HG03565 (cell line): ENCODE data around the gene DAP.
A peak's percentile ranks its signal among the peaks of the same experiment; 100 is the strongest.

Experiments
- ATAC-seq: cut with Tn5 transposase; IDR thresholded peaks from one replicate; pipeline ENCODE4 v1.9.1; 2021; ENCODE audit warnings: mild to moderate bottlenecking, moderate library complexity; ENCODE audit not compliant: unreplicated experiment

The DAP gene

DNA sequence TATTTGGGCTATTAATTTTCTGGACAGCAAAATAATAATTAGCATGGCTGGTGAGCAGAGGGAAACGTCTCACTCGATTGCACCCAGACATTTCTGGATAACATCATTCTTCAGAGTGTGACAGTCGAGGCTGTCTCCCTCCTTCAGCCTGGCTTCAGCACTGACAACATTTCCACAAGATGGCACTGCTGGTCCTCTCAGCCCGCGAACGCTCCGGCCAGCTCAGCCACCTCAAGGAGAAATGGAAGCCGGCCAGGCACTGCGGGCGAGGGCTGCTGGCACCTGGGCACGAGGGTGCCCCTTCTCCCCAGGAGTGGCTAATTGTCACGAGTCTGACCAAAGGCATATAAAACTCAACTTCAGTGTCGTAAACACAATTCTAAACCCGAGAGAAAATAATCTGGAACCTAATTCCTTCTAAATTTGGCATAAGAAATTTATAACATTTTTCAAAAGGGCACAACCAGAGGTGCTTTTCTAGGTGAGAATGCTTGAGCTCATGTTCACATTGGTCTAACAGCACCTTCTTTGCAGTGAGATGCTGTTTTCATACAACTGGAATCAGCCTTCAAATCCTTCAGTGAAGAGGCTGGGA, 65.9 kb downstream of the DAP start:
- peak; percentile 45 for ATAC-seq

DNA sequence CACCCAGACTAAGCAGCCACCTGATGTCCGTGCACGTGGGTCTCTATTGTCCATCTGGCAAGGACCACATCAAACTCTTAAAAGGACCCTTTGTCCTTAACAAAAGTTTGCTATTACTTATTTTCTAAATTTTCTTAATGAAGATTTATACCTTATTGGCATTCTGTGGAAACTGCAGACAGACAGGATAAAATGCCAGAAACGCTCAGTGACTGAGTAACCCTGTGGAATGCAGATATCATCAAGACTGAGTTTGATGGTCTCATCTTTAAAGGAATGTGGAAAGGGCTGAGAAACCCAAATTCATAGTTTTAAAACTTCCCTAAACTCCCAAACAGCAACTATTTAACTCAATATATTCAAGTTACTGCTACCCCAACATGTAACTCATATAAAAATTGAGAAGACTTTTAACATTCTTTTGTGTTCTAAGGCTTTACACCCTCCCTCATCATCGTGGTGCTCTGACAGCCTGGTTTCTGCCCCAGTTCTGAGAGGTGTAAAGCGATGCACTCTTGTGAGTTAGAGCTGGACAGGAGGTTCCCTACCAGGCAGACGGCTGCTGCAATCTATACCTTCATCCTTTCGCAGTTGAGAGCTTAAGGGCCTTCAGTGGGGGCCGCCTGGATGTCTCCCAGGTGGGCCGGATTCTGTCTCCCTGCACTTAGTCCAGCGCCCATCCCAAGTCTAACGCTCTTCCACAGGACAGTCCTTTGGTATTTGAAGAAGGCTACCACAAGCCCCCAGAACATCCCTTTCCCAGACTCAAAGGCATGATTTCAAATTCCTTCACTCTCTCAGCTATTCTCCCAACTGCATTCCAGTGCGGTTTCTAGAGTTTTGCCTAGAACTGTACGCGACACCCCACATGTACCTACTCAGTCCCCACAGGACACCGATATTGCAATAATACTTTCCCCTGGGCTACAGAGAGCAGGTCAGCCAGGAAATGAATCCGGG, 68.9 kb downstream of the DAP start:
- ATAC-seq: no peak

DNA sequence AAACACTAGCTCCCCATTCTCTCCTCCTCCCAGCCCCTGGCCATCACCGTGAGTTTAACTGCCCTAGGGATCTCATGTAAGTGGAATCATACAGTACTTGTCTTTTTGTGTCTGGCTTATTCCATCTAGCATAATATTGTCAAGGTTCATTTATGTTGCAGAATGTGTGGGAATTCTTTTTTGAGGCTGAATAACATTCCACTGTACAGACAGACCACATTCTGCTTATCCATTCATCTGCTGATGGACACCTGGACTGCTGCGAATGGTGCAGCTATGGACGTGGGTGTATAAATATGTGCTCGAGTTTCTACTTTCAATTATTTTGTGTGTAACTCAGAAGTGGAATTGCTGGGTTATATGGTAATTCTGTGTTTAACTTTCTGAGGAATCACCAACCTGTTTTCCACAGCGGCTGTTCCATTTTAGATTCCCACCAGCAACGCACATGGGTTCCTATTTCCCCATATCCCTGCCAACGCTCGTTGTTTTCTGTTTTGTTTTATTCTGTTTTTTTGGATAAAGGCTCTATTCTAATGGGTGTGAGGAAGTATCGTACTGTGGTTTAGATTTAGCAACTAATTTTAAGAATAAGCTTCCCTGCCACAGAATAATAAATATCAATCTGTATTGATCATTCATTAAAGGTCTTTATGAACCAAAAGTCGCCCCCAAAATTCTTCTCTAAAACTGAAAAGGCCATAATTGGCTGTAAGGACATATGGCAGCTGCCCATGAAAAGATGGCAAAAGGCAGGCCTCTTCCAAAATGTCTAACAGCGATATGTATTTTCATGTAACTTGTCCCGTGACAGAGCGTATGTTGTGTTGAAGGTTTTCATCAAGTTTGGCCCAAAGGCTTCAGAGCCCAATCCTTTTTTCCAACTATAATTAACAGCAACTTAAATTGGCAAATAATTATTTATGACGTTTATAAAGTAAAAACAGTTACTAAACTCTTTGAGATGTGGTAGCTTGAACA, 70.3 kb downstream of the DAP start:
- no peak for ATAC-seq

DNA sequence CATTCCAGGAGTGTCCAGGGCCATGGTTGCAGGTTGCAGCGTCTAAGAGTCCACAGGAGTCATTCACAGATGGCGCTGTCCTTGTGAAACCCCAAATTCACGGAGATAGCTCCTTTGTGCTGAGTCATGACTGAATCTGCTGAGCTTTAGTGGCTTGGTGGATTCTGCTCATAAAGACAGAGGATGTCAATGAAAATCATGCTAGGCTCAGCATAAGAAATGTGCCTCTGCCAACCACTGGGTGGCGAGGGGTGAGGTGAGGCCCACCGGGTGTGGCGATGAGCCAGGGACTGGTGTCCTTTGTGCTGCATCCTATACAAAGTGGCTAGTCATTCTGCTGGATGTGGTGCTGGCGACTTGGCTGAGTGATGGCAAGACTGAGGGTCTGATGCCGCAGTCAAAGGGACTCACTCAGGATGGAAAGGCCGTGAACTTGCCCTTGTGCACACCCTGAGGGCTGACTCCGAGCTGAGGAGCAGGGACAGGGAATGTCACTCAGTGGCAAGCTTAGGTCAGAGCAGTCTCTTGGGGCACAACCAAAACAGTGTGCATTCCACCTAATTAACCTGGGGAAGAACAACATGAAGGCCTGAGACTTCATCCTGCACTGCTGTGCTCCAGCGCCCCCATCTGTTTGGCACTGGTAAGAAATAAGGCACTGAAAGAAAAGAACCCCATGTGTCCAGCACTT, 71.5 kb downstream of the DAP start:
- no peak for ATAC-seq

DNA sequence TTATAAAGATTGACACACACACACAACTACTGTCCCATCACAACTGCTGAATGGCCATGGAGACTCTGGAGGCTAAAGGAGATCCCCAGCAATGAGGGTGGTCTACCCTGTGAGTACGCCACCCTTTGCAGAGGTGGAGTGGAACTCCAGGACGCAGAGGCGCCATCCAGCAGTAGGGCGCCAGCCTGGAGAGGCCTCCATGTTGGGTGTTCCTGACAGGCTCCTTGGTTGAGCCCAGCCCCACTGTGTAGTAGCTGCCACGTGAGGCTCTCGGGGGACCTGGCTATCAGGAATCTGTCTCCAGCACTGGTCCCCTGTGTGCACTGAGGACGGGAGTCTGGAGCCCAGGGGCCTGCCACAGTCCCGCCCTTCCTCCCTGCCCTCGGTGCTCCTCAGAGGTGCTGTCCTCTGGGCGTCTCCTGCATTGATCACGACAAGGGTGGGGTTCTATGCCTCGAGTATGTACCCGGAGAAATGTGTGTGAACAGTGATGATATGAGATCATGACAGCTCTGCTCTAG, 72.3 kb downstream of the DAP start:
- ATAC-seq: no peak

DNA sequence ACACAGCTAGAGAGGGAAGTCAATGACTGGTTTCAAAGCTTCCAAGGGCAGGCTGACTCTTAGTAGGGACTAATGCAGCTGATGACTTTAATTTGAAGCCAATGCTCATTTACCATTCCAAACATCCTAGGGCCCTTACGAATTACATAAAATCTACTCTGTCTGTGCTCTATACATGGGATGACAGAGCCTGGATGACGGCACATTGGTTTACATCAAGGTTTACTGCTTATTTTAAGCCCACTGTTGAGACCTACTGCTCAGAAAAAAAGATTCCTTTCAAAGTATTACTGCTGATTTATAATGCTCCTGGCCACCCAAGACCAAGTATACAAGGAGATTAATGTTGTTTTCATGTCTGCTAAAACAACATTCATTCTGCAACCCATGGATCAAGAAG, 74.1 kb downstream of the DAP start:
- ATAC-seq: no peak

DNA sequence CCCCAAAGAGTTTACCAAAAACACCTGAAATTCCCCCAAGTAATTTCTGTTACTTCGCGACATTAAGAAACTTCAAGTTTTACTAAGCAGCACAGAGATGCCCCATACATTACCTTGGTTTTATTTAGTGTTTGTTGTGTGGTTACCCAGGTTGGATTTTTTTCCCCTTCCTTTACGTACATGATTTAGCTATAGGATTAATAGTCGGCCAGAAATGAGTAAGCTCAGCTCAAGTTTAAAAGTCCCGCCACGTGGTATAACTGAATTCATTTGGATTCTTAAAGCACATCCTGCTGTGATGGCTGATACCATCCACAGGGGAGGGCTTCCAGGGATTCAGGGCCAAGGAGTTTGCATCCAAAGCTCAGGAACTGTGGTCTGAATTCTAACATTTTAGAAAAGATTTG, 75.9 kb downstream of the DAP start:
- ATAC-seq: peak; percentile 77

DNA sequence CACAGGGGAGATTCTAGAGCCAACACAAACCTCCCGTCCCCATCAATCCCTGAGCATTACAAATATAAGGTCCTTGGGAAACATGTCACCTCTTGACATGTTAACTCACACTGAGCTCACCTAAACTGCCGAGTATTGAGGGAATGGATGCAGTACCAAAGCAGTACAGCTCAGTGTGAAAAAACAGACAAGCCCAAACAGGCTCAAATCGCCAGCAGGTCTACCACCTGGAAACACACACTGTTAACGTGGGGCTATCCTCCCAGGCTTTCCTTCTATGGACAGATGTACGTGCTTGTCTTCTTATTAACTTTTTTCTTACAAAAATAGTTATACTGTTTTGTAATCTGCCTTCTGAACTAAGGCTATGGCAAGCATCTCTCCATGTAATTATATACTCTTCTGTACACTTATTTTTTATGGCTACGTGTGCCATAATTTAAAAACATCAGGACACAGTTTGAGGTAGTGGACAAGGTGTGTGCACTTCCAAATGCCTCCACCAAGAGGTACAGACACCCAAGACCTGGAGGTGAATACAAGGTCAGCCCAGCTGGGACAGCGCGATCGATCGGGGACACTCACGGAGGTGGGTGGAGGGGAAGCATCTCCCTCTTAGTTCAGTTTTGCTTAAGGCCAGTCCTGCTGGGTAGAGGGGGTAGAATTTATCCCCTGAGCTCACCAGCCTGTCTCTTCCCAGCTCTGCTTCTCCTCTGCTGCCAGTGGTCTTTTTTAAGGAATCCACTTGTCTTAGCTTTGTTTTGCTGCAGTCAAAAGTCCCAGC, 76.5 kb downstream of the DAP start:
- ATAC-seq: peak; percentile 42

DNA sequence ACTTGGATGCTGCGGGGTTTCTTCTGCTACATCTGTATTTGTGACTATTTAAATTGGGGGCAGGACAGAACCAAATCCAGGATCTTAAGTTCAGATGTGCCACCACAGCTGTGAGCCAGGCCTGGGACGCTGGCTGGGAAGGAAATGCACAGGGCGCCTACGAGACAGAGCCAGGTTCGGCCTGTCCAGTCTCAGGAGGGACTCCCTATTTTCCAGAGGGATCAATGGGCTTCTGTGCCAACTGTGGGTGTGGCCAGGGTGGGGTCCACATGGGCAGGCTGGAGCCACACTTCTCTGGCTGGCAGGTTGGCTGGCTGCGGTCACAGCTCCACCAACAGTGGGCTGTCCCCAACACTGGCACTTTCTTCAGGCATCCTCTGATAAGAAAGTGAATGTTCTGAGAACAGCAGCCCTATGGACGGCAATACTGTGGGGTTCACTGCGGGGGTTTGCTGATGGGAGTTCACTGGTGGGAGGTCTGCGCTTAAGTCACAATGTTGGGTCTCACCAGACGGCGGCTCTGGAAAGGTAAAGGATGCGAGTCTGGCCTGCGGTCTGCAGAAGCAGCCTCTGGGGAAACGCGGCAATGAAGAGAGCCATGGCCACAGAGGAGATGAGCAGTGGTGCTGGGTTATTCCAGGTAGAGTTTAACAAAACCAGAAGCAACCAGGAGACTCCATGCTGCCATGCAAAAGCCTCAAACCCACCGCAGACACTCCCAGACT, 78.1 kb downstream of the DAP start:
- ATAC-seq: no peak

DNA sequence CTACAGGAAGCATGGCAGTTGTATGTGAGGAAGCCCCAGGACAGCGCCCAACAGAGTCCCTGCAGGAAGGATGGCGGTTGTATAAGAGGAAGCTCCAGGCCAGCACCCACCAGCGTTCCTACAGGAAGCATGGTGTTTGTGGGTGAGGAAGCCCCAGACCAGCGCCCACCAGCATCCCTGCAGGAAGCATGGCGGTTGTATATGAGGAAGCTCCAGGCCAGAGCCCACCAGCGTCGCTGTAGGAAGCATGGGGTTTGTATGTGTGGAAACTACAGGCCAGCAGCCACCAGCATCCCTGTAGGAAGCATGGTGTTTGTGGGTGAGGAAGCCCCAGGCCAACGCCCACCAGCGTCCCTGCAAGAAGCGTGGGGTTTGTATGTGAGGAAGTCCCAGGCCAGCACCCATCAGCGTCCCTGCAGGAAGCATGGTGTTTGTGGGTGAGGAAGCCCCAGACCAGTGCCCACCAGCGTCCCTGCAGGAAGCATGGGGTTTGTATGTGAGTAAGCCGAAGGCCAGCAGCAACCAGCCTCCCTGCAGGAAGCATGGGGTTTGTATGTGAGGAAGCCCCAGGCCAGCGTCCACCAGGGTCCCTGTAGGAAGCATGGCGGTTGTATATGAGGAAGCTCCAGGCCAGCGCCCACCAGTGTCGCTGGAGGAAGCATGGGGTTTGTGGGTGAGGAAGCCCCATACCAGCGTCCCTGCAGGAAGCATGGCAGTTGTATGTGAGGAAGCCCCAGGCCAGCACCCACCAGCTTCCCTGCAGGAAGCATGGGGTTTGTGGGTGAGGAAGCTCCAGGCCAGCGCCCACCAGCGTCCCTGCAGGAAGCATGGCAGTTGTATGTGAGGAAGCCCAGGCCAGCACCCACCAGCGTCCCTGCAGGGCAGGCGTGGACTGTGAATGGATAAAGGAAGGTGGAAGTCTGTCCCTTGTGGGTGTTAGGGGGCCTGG, 79.0 kb downstream of the DAP start:
- no peak for ATAC-seq

DNA sequence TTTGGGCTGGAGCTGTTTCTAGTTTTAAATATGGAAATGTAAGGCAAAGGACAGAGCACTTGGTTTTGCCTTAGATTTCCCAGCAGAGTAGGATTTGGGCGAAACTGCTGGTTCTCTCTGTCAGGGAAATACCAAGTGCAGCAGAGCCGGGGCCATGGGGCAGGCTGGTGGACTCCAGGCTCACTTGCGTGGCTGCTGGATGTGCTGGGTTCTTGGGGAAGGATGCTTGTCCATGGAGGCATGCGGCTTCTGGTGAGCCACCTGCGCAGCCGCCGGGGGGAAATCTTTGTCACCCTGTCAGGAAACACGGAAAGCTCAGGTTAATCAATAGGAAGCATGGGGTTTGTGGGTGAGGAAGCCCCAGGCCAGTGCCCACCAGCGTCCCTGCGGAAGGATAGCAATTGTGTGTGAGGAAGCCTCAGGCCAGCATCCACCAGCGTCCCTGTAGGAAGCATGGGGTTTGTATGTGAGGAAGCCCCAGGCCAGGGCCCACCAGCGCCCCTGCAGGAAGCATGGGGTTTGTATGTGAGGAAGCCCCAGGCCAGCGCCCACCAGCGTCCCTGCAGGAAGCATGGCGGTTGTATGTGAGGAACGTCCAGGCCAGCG, 80.1 kb downstream of the DAP start:
- no peak for ATAC-seq

DNA sequence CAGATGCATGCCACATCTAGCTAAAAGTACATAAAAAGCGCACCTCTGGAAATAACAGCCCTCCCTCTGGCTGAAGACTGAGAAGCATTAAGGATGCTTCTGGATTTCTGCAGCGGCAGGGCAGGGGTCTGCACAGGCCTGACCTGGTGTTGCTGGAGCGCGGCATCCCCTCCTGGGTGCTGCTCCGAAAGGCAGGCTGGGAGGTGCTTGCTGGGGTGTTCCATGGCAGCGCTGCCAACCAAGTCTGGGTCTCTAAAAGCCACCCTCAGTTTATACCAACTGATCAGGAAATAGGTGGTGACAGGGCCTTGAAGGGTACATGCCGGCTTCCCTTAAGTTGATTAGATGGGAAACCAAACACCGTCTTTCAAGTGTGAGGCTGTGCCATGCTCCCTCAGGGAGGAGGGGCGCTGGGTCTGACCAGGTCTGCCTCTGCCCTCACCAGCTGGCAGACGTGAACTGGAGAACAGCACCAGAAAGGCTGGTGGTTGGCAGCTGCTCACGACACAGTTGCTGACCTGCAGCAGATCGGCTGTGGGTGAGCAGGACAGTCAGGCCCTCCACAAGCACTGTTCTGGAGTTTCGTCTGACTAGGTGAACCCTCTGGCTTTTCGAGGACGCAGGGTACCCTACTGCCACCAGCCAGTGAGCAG, 81.6 kb downstream of the DAP start:
- ATAC-seq: no peak

DNA sequence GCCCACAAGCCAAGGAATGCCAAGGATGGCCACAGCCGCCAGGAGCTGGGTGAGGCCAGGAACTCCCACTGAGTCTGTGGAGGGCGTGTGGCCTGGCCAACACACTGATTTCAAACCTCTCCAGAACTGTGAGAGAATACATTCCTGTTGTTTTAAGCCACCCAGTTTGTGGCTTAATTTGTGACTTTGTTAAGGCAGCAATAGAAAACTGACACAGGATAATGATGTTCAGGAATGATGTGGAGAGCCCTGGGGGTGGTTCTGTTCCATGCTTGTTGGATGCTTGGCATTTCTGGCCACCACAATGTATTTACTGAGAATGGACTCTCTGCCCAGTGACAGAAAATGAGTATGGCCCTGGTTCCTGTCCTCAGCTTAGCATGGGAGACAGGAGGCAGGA, 82.8 kb downstream of the DAP start:
- no peak for ATAC-seq

DNA sequence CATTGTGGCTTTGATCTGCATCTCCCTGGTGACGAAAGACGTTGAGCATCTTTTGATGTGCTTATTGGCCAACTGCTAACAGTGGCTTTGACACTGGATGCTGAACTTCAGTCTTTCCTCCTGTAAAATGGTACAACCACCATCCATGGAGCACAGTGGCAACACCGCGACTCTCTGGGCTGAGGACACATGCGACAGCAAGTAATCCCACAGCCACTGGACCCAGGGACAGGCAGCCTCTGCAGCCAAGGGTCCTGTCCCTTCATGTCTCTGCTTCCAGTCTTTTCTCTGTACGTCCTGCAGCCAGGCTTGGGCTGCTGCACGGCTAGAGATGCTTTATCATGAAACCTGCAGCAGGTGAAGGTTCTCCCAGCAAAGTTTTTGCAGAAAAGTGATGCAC, 83.5 kb downstream of the DAP start:
- ATAC-seq: no peak

DNA sequence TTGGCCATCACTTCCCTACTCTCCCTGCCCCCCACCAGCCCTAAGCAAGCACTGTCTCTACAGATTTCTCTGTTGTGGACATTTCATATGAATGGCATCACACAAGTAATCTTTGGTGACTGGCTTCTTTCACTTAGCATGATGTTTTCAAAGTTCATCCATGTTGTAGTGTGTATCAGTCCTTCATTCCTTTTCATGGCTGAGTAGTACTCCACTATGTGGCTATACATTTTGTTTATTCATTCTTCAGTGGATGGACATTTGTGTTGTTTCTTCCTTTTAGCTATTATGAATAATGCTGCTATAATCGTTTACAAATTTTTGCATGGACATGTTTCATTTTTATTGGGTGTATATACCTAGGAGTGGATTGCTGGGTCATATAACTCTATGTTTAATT, 84.1 kb downstream of the DAP start:
- no peak for ATAC-seq

DNA sequence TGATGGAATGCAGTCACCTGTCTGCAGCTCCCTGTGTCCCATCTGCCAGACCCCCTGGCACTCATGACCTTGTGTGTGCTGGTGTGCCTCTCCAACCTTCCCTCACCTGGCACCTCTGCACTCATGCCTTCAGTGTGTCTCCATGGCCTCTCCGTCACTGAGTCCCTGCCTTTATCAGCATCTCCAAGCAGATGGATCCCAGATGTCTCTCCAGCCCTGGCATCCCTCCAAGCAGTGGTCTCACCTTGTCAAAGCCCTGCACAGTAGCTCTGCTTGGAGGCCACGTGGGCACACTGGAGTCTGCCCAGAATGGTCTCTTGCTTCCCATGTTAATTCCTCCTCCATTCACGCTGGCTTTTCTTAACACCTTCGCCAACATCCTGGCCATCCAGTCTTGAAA, 84.8 kb downstream of the DAP start:
- no peak for ATAC-seq

DNA sequence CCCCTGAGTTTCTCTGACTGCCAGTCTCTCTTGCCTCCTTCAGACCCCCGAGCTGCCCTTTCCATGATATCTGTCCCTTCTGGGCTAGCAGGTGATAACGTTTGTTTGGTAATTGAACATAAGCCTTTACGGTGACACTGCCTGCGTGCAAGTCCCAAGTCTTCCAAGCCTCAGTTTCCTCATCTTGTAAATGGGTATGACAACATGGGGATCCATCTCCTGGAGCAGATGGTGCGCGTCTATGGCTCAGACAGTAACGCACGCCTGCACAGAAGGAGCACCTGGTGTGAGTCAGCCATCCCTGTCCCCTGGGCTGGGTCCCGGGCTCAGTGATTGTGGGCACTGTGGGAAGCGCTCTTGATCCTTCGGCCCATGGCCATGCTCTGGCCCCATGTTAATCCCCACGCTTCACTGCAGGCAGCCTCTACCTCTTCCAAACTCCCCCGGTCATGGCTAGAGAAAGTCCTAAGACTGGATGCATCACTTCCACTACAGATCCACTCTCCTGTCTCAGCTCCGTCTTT, 85.8 kb downstream of the DAP start:
- no peak for ATAC-seq
